H1 (cell line): ENCODE data around the gene NFASC. TPM values are rescaled to one million over a fixed set of nuclear protein-coding genes. Genes with fewer than 3 reads are reported as not detected.

ENCODE experiments used
- HDAC2 ChIP-seq, 2 experiments: fragments of 300-600 bp in 1 of 2; sonication (generic) in 1 of 2; IDR thresholded peaks; 2 replicates each; pipeline ENCODE4 v1.6.1; 2011 to 2012; ENCODE audit warnings: low read depth in 2 of 2, low read length in 2 of 2, mild to moderate bottlenecking in 2 of 2, moderate library complexity in 2 of 2, borderline replicate concordance in 1 of 2, inconsistent platforms in 1 of 2
- JUN ChIP-seq: IDR thresholded peaks from 2 replicates; pipeline ENCODE4 v1.6.1; 2011; ENCODE audit warnings: low read depth, mild to moderate bottlenecking, improper control_type of control experiment, low read length
- KDM4A ChIP-seq: IDR thresholded peaks from one replicate; pipeline ENCODE4 v1.7.1; 2012; ENCODE audit warnings: low read depth, mild to moderate bottlenecking, moderate library complexity, low read length, inconsistent platforms; ENCODE audit not compliant: severe bottlenecking
- RBBP5 ChIP-seq: IDR thresholded peaks from 2 replicates; pipeline ENCODE4 v1.7.1; 2012; ENCODE audit warnings: low read depth, mild to moderate bottlenecking, inconsistent platforms, low read length, moderate library complexity, borderline replicate concordance
- SIX5 ChIP-seq: IDR thresholded peaks from 2 replicates; pipeline ENCODE4 v1.6.1; 2011; ENCODE audit warnings: mild to moderate bottlenecking, low read depth, low read length
- TEAD4 ChIP-seq: IDR thresholded peaks from 2 replicates; pipeline ENCODE4 v1.6.1; 2012; ENCODE audit warnings: low read depth, low read length, inconsistent platforms, mixed read lengths
- polyA plus RNA-seq, 7 experiments: library from polyadenylated mRNA; depleted of rRNA in 3 of 7; stranded (reverse) in 5 of 7; unstranded in 2 of 7; fragments of >200 nt in 5 of 7; fragments of 200-250 nt in 2 of 7; gene quantifications; 1 replicate in 5 of 7; 2 replicates in 1 of 7; 4 replicates in 1 of 7; pipeline versions ENCODE4 v1.2.1 to v1.2.3, GENCODE V29; 2011 to 2013; ENCODE audit warnings: missing spikeins in 2 of 7, mixed read lengths in 2 of 7
- total RNA-seq: library from RNA; stranded (reverse); fragmentation: NEBNext Ultra II Directional; extraction: Animal tissue kit (Norgen Biotek cat#: 25700); gene quantifications from 2 replicates; pipeline ENCODE4 v1.2.1, GENCODE V29; 2021
- TF ChIP-seq, protein P1 (sequence below), 3 experiments: IDR thresholded peaks; 1 replicate in 2 of 3; 2 replicates in 1 of 3; pipeline versions ENCODE4 v1.5.1 to v1.6.1; 2011; ENCODE audit warnings: low read length in 3 of 3, mild to moderate bottlenecking in 3 of 3, inconsistent platforms in 2 of 3, low read depth in 1 of 3, moderate library complexity in 1 of 3; ENCODE audit not compliant: insufficient read depth in 1 of 3; ENCODE audit errors: control extremely low read depth in 1 of 3
- TF ChIP-seq, protein P2 (sequence below): IDR thresholded peaks from 2 replicates; pipeline ENCODE4 v1.6.1; 2012; ENCODE audit warnings: low read length, inconsistent platforms

Gene NFASC
- total and polyA plus RNA-seq, 2 of the 8 experiments (the other 6 are each of a cell fraction or from before 2014, with no cell fraction given), result 5.0 to 15.2 TPM

DNA sequence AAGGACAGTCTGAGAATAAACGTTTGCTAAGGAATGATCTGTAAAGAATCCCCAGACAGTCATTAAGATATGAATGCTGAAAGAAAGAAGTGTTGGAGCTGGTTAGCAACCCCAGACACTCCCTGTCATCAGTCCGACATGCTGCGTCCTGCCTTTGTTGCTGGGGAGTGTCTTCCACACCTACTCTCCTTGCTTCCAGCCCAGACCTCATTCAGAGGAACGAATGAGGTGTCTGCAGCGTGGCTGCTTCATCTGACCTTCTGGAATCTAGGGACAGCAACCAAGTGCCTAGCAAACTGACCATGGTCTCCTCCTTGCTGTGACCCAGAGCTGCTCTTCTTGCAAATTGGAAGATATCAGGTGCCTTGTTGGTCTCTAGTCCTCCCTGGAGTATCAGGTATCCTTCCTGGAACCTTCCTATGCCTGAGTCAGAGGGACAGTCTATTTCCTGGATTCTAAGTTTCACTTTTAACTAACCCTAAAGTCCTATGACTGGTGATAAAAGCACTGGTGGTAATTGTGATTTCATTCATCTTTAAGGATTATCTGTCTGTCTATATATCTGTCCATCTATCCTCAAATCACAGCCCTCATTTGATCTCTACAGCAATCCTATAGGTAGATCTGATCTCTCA is 45.3 kb downstream of the NFASC start (continued):
- TF ChIP-seq, protein P1, sequence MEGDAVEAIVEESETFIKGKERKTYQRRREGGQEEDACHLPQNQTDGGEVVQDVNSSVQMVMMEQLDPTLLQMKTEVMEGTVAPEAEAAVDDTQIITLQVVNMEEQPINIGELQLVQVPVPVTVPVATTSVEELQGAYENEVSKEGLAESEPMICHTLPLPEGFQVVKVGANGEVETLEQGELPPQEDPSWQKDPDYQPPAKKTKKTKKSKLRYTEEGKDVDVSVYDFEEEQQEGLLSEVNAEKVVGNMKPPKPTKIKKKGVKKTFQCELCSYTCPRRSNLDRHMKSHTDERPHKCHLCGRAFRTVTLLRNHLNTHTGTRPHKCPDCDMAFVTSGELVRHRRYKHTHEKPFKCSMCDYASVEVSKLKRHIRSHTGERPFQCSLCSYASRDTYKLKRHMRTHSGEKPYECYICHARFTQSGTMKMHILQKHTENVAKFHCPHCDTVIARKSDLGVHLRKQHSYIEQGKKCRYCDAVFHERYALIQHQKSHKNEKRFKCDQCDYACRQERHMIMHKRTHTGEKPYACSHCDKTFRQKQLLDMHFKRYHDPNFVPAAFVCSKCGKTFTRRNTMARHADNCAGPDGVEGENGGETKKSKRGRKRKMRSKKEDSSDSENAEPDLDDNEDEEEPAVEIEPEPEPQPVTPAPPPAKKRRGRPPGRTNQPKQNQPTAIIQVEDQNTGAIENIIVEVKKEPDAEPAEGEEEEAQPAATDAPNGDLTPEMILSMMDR (IDR thresholded peaks at IDR 0.05; ENCODE audit: control extremely low read depth in 1 of 3, insufficient read depth in 1 of 3, low read depth in 1 of 3, low read length in 3 of 3), result no peak
- TF ChIP-seq KDM4A, result no peak
- no peak for TF ChIP-seq SIX5
- TF ChIP-seq RBBP5, result no peak
- TF ChIP-seq, protein P2, sequence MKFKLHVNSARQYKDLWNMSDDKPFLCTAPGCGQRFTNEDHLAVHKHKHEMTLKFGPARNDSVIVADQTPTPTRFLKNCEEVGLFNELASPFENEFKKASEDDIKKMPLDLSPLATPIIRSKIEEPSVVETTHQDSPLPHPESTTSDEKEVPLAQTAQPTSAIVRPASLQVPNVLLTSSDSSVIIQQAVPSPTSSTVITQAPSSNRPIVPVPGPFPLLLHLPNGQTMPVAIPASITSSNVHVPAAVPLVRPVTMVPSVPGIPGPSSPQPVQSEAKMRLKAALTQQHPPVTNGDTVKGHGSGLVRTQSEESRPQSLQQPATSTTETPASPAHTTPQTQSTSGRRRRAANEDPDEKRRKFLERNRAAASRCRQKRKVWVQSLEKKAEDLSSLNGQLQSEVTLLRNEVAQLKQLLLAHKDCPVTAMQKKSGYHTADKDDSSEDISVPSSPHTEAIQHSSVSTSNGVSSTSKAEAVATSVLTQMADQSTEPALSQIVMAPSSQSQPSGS, result no peak
- TF ChIP-seq JUN, result no peak
- TF ChIP-seq HDAC2 (IDR thresholded peaks at IDR 0.05; ENCODE audit: borderline replicate concordance in 1 of 2, low read depth in 2 of 2, low read length in 2 of 2), result no peak
- TF ChIP-seq TEAD4, result no peak
